Measurements from ENCODE around the gene ACOT2.
"Not testable (repeated sequence)": the region's sequence is repeated elsewhere in the genome, so short reads cannot be mapped to it uniquely, and the experiment has no call there.

Gene ACOT2

DNA sequence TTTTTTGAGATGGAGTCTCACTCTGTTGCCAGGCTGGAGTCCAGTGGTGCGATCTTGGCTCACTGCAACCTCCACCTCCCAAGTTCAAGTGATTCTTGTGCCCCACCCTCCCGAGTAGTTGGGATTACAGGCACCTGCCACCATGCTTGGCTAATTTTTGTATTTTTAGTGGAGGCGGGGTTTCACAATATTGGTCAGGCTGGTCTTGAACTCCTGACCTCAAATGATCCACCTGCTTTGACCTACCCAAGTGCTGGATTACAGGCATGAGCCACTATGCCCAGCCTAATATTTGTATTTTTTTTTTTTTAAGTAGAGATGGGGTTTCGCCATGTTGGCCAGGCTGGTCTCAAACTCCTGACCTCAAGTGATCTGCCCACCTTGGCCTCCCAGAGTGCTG lies 4.7 kb downstream of the ACOT2 start:
- not testable (repeated sequence) for H3K4ac ChIP-seq (ENCODE audit: low read depth in 1 of 2, low read length in 2 of 2); H2AK5ac ChIP-seq (ENCODE audit: low read length, severe bottlenecking); H3K14ac ChIP-seq (ENCODE audit: low read length in 2 of 2); H3K18ac ChIP-seq (ENCODE audit: low read depth in 1 of 2, low read length in 2 of 2); H3K4me2 ChIP-seq (ENCODE audit: low read length, poor library complexity, severe bottlenecking); H3K4me1 ChIP-seq (ENCODE audit: control insufficient read depth, insufficient read depth, low read depth, low read length); H2AFZ ChIP-seq (ENCODE audit: low read depth, low read length); H2BK120ac ChIP-seq (ENCODE audit: low read depth, low read length); H3K23ac ChIP-seq (ENCODE audit: low read length in 2 of 2); H4K91ac ChIP-seq (ENCODE audit: low read length); H3K9me3 ChIP-seq (ENCODE audit: control insufficient read depth, low read length); DNase-seq; H3K4me3 ChIP-seq (ENCODE audit: insufficient read depth in 1 of 2, low read depth in 1 of 2, low read length in 2 of 2); H4K8ac ChIP-seq (ENCODE audit: low read length); H2BK12ac ChIP-seq (ENCODE audit: low read length in 2 of 2); H3K27ac ChIP-seq (ENCODE audit: low read length, poor library complexity, severe bottlenecking); H2BK5ac ChIP-seq (ENCODE audit: low read depth, low read length, poor library complexity, severe bottlenecking); H3K9ac ChIP-seq (ENCODE audit: low read length); H3K79me1 ChIP-seq (replicated peaks; ENCODE audit: low read length, poor library complexity, severe bottlenecking); H3K27me3 ChIP-seq (ENCODE audit: control insufficient read depth in 1 of 2, insufficient read depth in 1 of 2, low read length in 2 of 2); H2BK15ac ChIP-seq (ENCODE audit: low read depth, poor library complexity, severe bottlenecking)
- 86% methylated on average over 3 of the region's 4 CpGs for WGBS
- peaks cover 0 to 12% of the 10 kb centered on the region in 2 experiments for H3K36me3 ChIP-seq (ENCODE audit: control insufficient read depth in 1 of 2, insufficient read depth in 2 of 2, low read depth in 1 of 2, low read length in 2 of 2)

DNA sequence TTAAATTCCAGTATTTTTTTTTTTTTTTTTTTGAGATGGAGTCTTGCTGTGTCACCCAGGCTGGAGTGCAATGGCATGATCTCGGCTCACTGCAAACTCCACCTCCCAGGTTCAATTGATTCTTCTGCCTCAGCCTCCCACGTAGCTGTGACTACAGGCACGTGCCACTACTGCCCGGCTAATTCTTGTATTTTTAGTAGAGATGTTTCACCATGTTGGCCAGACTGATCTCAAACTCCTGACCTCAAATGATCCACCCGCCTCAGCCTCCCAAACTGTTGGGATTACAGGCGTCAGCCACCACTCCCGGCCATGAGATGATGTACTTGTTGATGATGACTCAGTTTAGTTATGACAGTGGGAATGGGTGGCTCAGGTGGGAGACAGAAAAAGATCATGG lies 5.2 kb downstream of the ACOT2 start:
- DNase-seq; H3K4me1 ChIP-seq (ENCODE audit: control insufficient read depth, insufficient read depth, low read depth, low read length); H2AK5ac ChIP-seq (ENCODE audit: low read length, severe bottlenecking); H3K4me2 ChIP-seq (ENCODE audit: low read length, poor library complexity, severe bottlenecking); H2AFZ ChIP-seq (ENCODE audit: low read depth, low read length); H2BK5ac ChIP-seq (ENCODE audit: low read depth, low read length, poor library complexity, severe bottlenecking); H3K23ac ChIP-seq (ENCODE audit: low read length in 2 of 2); H3K79me1 ChIP-seq (replicated peaks; ENCODE audit: low read length, poor library complexity, severe bottlenecking); H4K8ac ChIP-seq (ENCODE audit: low read length); H3K4me3 ChIP-seq (ENCODE audit: insufficient read depth in 1 of 2, low read depth in 1 of 2, low read length in 2 of 2); H3K27me3 ChIP-seq (ENCODE audit: control insufficient read depth in 1 of 2, insufficient read depth in 1 of 2, low read length in 2 of 2); H2BK12ac ChIP-seq (ENCODE audit: low read length in 2 of 2); H3K27ac ChIP-seq (ENCODE audit: low read length, poor library complexity, severe bottlenecking); H3K4ac ChIP-seq (ENCODE audit: low read depth in 1 of 2, low read length in 2 of 2); H3K9ac ChIP-seq (ENCODE audit: low read length); H2BK15ac ChIP-seq (ENCODE audit: low read depth, poor library complexity, severe bottlenecking); H3K14ac ChIP-seq (ENCODE audit: low read length in 2 of 2); H2BK120ac ChIP-seq (ENCODE audit: low read depth, low read length); H3K18ac ChIP-seq (ENCODE audit: low read depth in 1 of 2, low read length in 2 of 2); H3K9me3 ChIP-seq (ENCODE audit: control insufficient read depth, low read length); H4K91ac ChIP-seq (ENCODE audit: low read length): not testable (repeated sequence)
- WGBS, result 94% methylated on average over 6 of the region's 7 CpGs
- peaks cover 0 to 12% of the 10 kb centered on the region in 2 experiments for H3K36me3 ChIP-seq (ENCODE audit: control insufficient read depth in 1 of 2, insufficient read depth in 2 of 2, low read depth in 1 of 2, low read length in 2 of 2)

DNA sequence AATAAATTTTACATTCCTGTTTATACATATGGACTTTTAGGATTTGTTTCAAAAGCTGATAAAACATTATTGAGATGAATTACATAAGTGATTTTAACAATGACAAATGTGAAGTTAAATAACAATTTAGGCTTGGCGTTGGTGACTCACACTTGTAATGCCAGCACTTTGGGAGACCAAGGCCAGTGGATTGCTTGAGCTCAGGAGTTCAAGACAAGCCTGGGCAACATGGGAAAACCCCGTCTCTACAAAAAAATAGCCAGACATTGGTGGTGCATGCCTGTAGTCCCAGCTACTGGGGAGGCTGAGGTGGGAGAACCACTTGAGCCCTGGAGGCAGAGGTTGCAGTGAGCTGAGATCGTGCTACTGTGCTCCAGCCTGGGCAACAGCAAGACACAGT lies 7.4 kb downstream of the ACOT2 start:
- Histone ChIP-seq H3K27ac (ENCODE audit: low read length, poor library complexity, severe bottlenecking) (no peak overlapping the region), H4K8ac (ENCODE audit: low read length) (no peak overlapping the region), H2BK120ac (ENCODE audit: low read depth, low read length) (no peak overlapping the region), H2AK5ac (ENCODE audit: low read length, severe bottlenecking) (no peak overlapping the region), H4K91ac (ENCODE audit: low read length) (no peak overlapping the region), H3K14ac (ENCODE audit: low read length in 2 of 2) (no peak overlapping the region), H3K4me1 (ENCODE audit: control insufficient read depth, insufficient read depth, low read depth, low read length) (no peaks in the 10 kb centered on the region), H2BK5ac (ENCODE audit: low read depth, low read length, poor library complexity, severe bottlenecking) (no peak overlapping the region), H3K36me3 (ENCODE audit: control insufficient read depth in 1 of 2, insufficient read depth in 2 of 2, low read depth in 1 of 2, low read length in 2 of 2) (peaks cover 0 to 12% of the 10 kb centered on the region in 2 experiments), H3K4ac (ENCODE audit: low read depth in 1 of 2, low read length in 2 of 2) (no peak overlapping the region), H2AFZ (ENCODE audit: low read depth, low read length) (no peak overlapping the region), H2BK12ac (ENCODE audit: low read length in 2 of 2) (no peak overlapping the region), H3K4me3 (ENCODE audit: insufficient read depth in 1 of 2, low read depth in 1 of 2, low read length in 2 of 2) (no peak overlapping the region), H3K9ac (ENCODE audit: low read length) (no peak overlapping the region), H2BK15ac (ENCODE audit: low read depth, poor library complexity, severe bottlenecking) (no peak overlapping the region), H3K23ac (ENCODE audit: low read length in 2 of 2) (no peak overlapping the region), H3K79me1 (replicated peaks; ENCODE audit: low read length, poor library complexity, severe bottlenecking) (no peaks in the 10 kb centered on the region), H3K9me3 (ENCODE audit: control insufficient read depth, low read length) (no peaks in the 10 kb centered on the region), H3K4me2 (ENCODE audit: low read length, poor library complexity, severe bottlenecking) (no peak overlapping the region), H3K18ac (ENCODE audit: low read depth in 1 of 2, low read length in 2 of 2) (no peak overlapping the region), H3K27me3 (ENCODE audit: control insufficient read depth in 1 of 2, insufficient read depth in 1 of 2, low read length in 2 of 2) (no peaks in the 10 kb centered on the region)
- 90% methylated on average over 2 of the region's 3 CpGs for WGBS
- DNase-seq, result peak; percentile 24

DNA sequence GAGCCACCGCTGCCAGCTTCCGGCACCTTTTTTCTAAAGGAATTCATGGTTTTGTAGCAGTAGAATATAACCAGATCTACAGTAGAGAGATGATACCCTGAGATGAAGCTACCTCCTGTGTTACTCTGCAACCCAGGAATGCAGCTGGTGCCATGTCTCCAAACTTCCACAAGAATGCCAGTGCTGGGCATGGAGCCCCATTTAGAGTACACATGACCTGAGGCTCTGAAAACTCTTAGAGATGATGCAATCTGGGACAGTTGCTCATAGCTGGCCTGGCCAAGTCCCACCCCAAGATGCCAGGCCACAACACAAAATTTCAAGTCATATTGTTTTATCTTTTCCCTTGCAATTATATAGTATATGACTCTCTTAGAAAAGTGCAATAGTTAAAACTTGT lies 8.2 kb downstream of the ACOT2 start:
- not testable (repeated sequence) for H3K9me3 ChIP-seq (ENCODE audit: control insufficient read depth, low read length); H4K8ac ChIP-seq (ENCODE audit: low read length); H3K14ac ChIP-seq (ENCODE audit: low read length in 2 of 2); H3K4me2 ChIP-seq (ENCODE audit: low read length, poor library complexity, severe bottlenecking); H2AFZ ChIP-seq (ENCODE audit: low read depth, low read length); H3K4me3 ChIP-seq (ENCODE audit: insufficient read depth in 1 of 2, low read depth in 1 of 2, low read length in 2 of 2); DNase-seq; H2BK5ac ChIP-seq (ENCODE audit: low read depth, low read length, poor library complexity, severe bottlenecking); H3K4me1 ChIP-seq (ENCODE audit: control insufficient read depth, insufficient read depth, low read depth, low read length); H3K18ac ChIP-seq (ENCODE audit: low read depth in 1 of 2, low read length in 2 of 2); H3K9ac ChIP-seq (ENCODE audit: low read length); H2BK120ac ChIP-seq (ENCODE audit: low read depth, low read length); H3K27me3 ChIP-seq (ENCODE audit: control insufficient read depth in 1 of 2, insufficient read depth in 1 of 2, low read length in 2 of 2); H3K27ac ChIP-seq (ENCODE audit: low read length, poor library complexity, severe bottlenecking); H4K91ac ChIP-seq (ENCODE audit: low read length); H3K4ac ChIP-seq (ENCODE audit: low read depth in 1 of 2, low read length in 2 of 2); H2BK15ac ChIP-seq (ENCODE audit: low read depth, poor library complexity, severe bottlenecking); H3K79me1 ChIP-seq (replicated peaks; ENCODE audit: low read length, poor library complexity, severe bottlenecking); H3K23ac ChIP-seq (ENCODE audit: low read length in 2 of 2); H2AK5ac ChIP-seq (ENCODE audit: low read length, severe bottlenecking); H2BK12ac ChIP-seq (ENCODE audit: low read length in 2 of 2)
- no CpG with 5 or more reads among the region's 2 CpGs for WGBS
- peaks cover 0 to 12% of the 10 kb centered on the region in 2 experiments for H3K36me3 ChIP-seq (ENCODE audit: control insufficient read depth in 1 of 2, insufficient read depth in 2 of 2, low read depth in 1 of 2, low read length in 2 of 2)
